Activated naive CD4-positive, alpha-beta T cell treated with anti-CD3 and anti-CD28 coated beads, Interleukin-2, amount 50 U/mL, for 24 hours (primary cell): Measurements from ENCODE around the gene CIZ1.
A peak's percentile ranks its signal among the peaks of the same experiment; 100 is the strongest.

ENCODE experiments used
- H3K27ac Mint-ChIP-seq: one replicate; pipeline ENCODE4 v1.8.0; 2021; ENCODE audit warnings: mild to moderate bottlenecking, mixed read lengths
- H3K27me3 Mint-ChIP-seq: one replicate; pipeline ENCODE4 v1.8.0; 2021; ENCODE audit warnings: mixed read lengths
- H3K36me3 Mint-ChIP-seq: one replicate; pipeline ENCODE4 v1.8.0; 2021; ENCODE audit warnings: mixed read lengths
- H3K4me1 Mint-ChIP-seq: one replicate; pipeline ENCODE4 v1.8.0; 2021; ENCODE audit warnings: mixed read lengths
- H3K4me3 Mint-ChIP-seq: one replicate; pipeline ENCODE4 v1.8.0; 2021; ENCODE audit warnings: mild to moderate bottlenecking, mixed read lengths
- H3K9me3 Mint-ChIP-seq: one replicate; pipeline ENCODE4 v1.8.0; 2021; ENCODE audit warnings: mixed read lengths

CIZ1 gene

GRCh38 chr9:128162215-128163026, 29.0 kb downstream of the CIZ1 start:
- no peaks in the 10 kb centered on the region for H3K9me3 Mint-ChIP-seq
- H3K36me3 Mint-ChIP-seq, result peaks cover 5% of the 10 kb centered on the region
- peaks cover 21% of the 10 kb centered on the region for H3K4me1 Mint-ChIP-seq
- peak overlapping the region; percentile 54 for H3K4me3 Mint-ChIP-seq
- no peaks in the 10 kb centered on the region for H3K27me3 Mint-ChIP-seq
- H3K27ac Mint-ChIP-seq, result peak overlapping the region; percentile 80

GRCh38 chr9:128161215-128161902, 30.0 kb downstream of the CIZ1 start:
- Mint-ChIP-seq H3K4me1 (peaks cover 21% of the 10 kb centered on the region), H3K4me3 (peak overlapping the region; percentile 80), H3K27ac (no peak overlapping the region), H3K36me3 (peaks cover 2% of the 10 kb centered on the region), H3K27me3 (no peaks in the 10 kb centered on the region), H3K9me3 (no peaks in the 10 kb centered on the region)

- H3K36me3 Mint-ChIP-seq, result peaks cover 2% of the 10 kb centered on the region
- peaks cover 21% of the 10 kb centered on the region for H3K4me1 Mint-ChIP-seq
- no peaks in the 10 kb centered on the region for H3K27me3 Mint-ChIP-seq
- H3K4me3 Mint-ChIP-seq, result peak overlapping the region; percentile 80
- no peaks in the 10 kb centered on the region for H3K9me3 Mint-ChIP-seq
- H3K27ac Mint-ChIP-seq, result no peak overlapping the region
Measured at GRCh38 chr9:128160603-128160987, 30.8 kb downstream of the CIZ1 start.

GRCh38 chr9:128159784-128160602, 31.4 kb downstream of the CIZ1 start, which contains the start of gene BBLN:
TSS of gene BBLN (plus strand) at chr9:128160265. CDS start at chr9:128160408, 143 bp downstream.
- H3K4me1 Mint-ChIP-seq, result peaks cover 21% of the 10 kb centered on the region
- peak within 1 kb of the TSS; percentile 80 for H3K4me3 Mint-ChIP-seq
- H3K27me3 Mint-ChIP-seq, result no peaks in the 10 kb centered on the region
- peaks cover 2% of the 10 kb centered on the region for H3K36me3 Mint-ChIP-seq
- no peaks in the 10 kb centered on the region for H3K9me3 Mint-ChIP-seq
- H3K27ac Mint-ChIP-seq, result peak within 1 kb of the TSS; percentile 88

- H3K27me3 Mint-ChIP-seq, result no peaks in the 10 kb centered on the region
- H3K36me3 Mint-ChIP-seq, result peaks cover 2% of the 10 kb centered on the region
- peak overlapping the region; percentile 79 for H3K4me3 Mint-ChIP-seq
- peaks cover 21% of the 10 kb centered on the region for H3K4me1 Mint-ChIP-seq
- no peaks in the 10 kb centered on the region for H3K9me3 Mint-ChIP-seq
- peak overlapping the region; percentile 88 for H3K27ac Mint-ChIP-seq
Measured at GRCh38 chr9:128159522-128159783, 31.9 kb downstream of the CIZ1 start.

GRCh38 chr9:128155736-128156500, 35.5 kb downstream of the CIZ1 start:
- Mint-ChIP-seq H3K27me3 (no peaks in the 10 kb centered on the region), H3K9me3 (no peaks in the 10 kb centered on the region), H3K4me3 (no peak overlapping the region), H3K27ac (no peak overlapping the region), H3K4me1 (peaks cover 6% of the 10 kb centered on the region), H3K36me3 (no peaks in the 10 kb centered on the region)

- no peak overlapping the region for H3K4me3 Mint-ChIP-seq
- no peaks in the 10 kb centered on the region for H3K27me3 Mint-ChIP-seq
- H3K36me3 Mint-ChIP-seq, result no peaks in the 10 kb centered on the region
- no peak overlapping the region for H3K27ac Mint-ChIP-seq
- H3K9me3 Mint-ChIP-seq, result no peaks in the 10 kb centered on the region
- H3K4me1 Mint-ChIP-seq, result peaks cover under 1% of the 10 kb centered on the region
Measured at GRCh38 chr9:128153947-128154695, 37.3 kb downstream of the CIZ1 start.

GRCh38 chr9:128153060-128153946, 38.1 kb downstream of the CIZ1 start:
- H3K9me3 Mint-ChIP-seq, result no peaks in the 10 kb centered on the region
- H3K27ac Mint-ChIP-seq, result no peak overlapping the region
- H3K27me3 Mint-ChIP-seq, result no peaks in the 10 kb centered on the region
- H3K4me1 Mint-ChIP-seq, result no peaks in the 10 kb centered on the region
- H3K36me3 Mint-ChIP-seq, result no peaks in the 10 kb centered on the region
- no peak overlapping the region for H3K4me3 Mint-ChIP-seq

- Mint-ChIP-seq H3K4me1 (no peaks in the 10 kb centered on the region), H3K9me3 (no peaks in the 10 kb centered on the region), H3K4me3 (no peak overlapping the region), H3K27ac (no peak overlapping the region), H3K36me3 (no peaks in the 10 kb centered on the region), H3K27me3 (no peaks in the 10 kb centered on the region)
Measured at GRCh38 chr9:128152133-128153059, 39.0 kb downstream of the CIZ1 start.

- Mint-ChIP-seq H3K4me3 (no peak overlapping the region), H3K9me3 (no peaks in the 10 kb centered on the region), H3K36me3 (no peaks in the 10 kb centered on the region), H3K27ac (no peak overlapping the region), H3K27me3 (no peaks in the 10 kb centered on the region), H3K4me1 (no peaks in the 10 kb centered on the region)
Measured at GRCh38 chr9:128151309-128152132, 39.9 kb downstream of the CIZ1 start.

- no peaks in the 10 kb centered on the region for H3K36me3 Mint-ChIP-seq
- H3K4me1 Mint-ChIP-seq, result no peaks in the 10 kb centered on the region
- no peak overlapping the region for H3K27ac Mint-ChIP-seq
- no peaks in the 10 kb centered on the region for H3K27me3 Mint-ChIP-seq
- H3K4me3 Mint-ChIP-seq, result no peak overlapping the region
- no peaks in the 10 kb centered on the region for H3K9me3 Mint-ChIP-seq
Measured at GRCh38 chr9:128150594-128151308, 40.6 kb downstream of the CIZ1 start.

GRCh38 chr9:128149951-128150593, 41.3 kb downstream of the CIZ1 start:
- Mint-ChIP-seq H3K27ac (no peak overlapping the region), H3K36me3 (no peaks in the 10 kb centered on the region), H3K4me1 (no peaks in the 10 kb centered on the region), H3K4me3 (no peak overlapping the region), H3K27me3 (no peaks in the 10 kb centered on the region), H3K9me3 (no peaks in the 10 kb centered on the region)
